GM12878 (cell line): ENCODE results near the gene ATP1B2.

ENCODE experiments used
- CBX5 ChIP-seq: sonication (generic); IDR thresholded peaks from 2 replicates; pipeline ENCODE4 v1.6.1; 2016; ENCODE audit warnings: low read depth, moderate library complexity, mild to moderate bottlenecking, inconsistent platforms
- JUND ChIP-seq: IDR thresholded peaks from 2 replicates; pipeline ENCODE4 v1.6.1; 2012; ENCODE audit warnings: low read depth, mild to moderate bottlenecking, low read length, improper control_type of control experiment, moderate library complexity
- MAX ChIP-seq: IDR thresholded peaks from 2 replicates; pipeline ENCODE4 v1.6.1; 2012; ENCODE audit warnings: low read depth, low read length, improper control_type of control experiment
- POLR2A ChIP-seq: IDR thresholded peaks from 2 replicates; pipeline ENCODE4 v1.6.1; 2011; ENCODE audit warnings: low read depth, mild to moderate bottlenecking, low read length

GRCh38 chr17:7704601-7705268 is 54.0 kb downstream of the ATP1B2 start, which contains the start of gene EFNB3:
- TF ChIP-seq CBX5 (no peak), POLR2A (no peak), JUND (no peak), MAX (no peak)
